Amniotic epithelial cell (primary cell): ENCODE data around the gene LRRC75B.
A peak's percentile ranks its signal among the peaks of the same experiment; 100 is the strongest.
"Not testable (repeated sequence)": the region's sequence is repeated elsewhere in the genome, so short reads cannot be mapped to it uniquely, and the experiment has no call there.

Experiments used
- DNase-seq: peaks from one replicate; pipeline ENCODE4 v3.0.0-alpha.2; 2010; ENCODE audit warnings: low read depth

Gene LRRC75B

GRCh38 chr22:24553597-24554312, 39.1 kb downstream of the LRRC75B start:
- DNase-seq: peak; percentile 43

GRCh38 chr22:24552503-24553286, 40.2 kb downstream of the LRRC75B start:
- not testable (repeated sequence) for DNase-seq

GRCh38 chr22:24550902-24551435, 41.9 kb downstream of the LRRC75B start:
- no peak for DNase-seq

GRCh38 chr22:24550028-24550901, 42.6 kb downstream of the LRRC75B start:
- DNase-seq: peak; percentile 31

- no peak for DNase-seq
These were observed 44.1 kb downstream of the LRRC75B start for GRCh38 chr22:24548812-24549211.

- DNase-seq: no peak
These were observed 49.1 kb downstream of the LRRC75B start for GRCh38 chr22:24543679-24544243.

- no peak for DNase-seq
These were observed 49.7 kb downstream of the LRRC75B start for GRCh38 chr22:24543185-24543601.

GRCh38 chr22:24542641-24543040, 50.2 kb downstream of the LRRC75B start:
- no peak for DNase-seq

GRCh38 chr22:24541681-24542515, 51.0 kb downstream of the LRRC75B start:
- no peak for DNase-seq

- no peak for DNase-seq
These were observed 52.4 kb downstream of the LRRC75B start for GRCh38 chr22:24540470-24540869.

GRCh38 chr22:24536089-24536488, 56.8 kb downstream of the LRRC75B start:
- no peak for DNase-seq
